Fibroblast of lung (primary cell): ENCODE measurements around the gene TBPL2. TPM values are rescaled to one million over a fixed set of nuclear protein-coding genes. Genes with fewer than 3 reads are reported as not detected.
"Not testable (repeated sequence)": the region's sequence is repeated elsewhere in the genome, so short reads cannot be mapped to it uniquely, and the experiment has no call there.

Experiments
- DNase-seq, 2 donors: peaks; one replicate each; pipeline versions ENCODE4 v3.0.0 to v3.0.0-alpha.2; 2010; ENCODE audit warnings: low read depth in 2 of 2
- H2AFZ ChIP-seq: 2 replicates; pipeline ENCODE4 v1.5.1; 2012; ENCODE audit warnings: low read length, control low read depth, inconsistent platforms
- H3K27ac ChIP-seq: 2 replicates; pipeline ENCODE4 v1.5.1; 2011; ENCODE audit warnings: low read length, control low read depth; ENCODE audit not compliant: insufficient read depth
- H3K27me3 ChIP-seq: 2 replicates; pipeline ENCODE4 v1.5.1; 2011; ENCODE audit warnings: mild to moderate bottlenecking, low read length; ENCODE audit not compliant: control insufficient read depth, insufficient read depth
- H3K36me3 ChIP-seq: 2 replicates; pipeline ENCODE4 v1.5.1; 2011; ENCODE audit warnings: low read length; ENCODE audit not compliant: control insufficient read depth, insufficient read depth
- H3K4me1 ChIP-seq: 2 replicates; pipeline ENCODE4 v1.5.1; 2011; ENCODE audit warnings: low read length; ENCODE audit not compliant: control insufficient read depth, insufficient read depth; ENCODE audit errors: extremely low read depth
- H3K4me2 ChIP-seq: 2 replicates; pipeline ENCODE4 v1.5.1; 2011; ENCODE audit warnings: low read length, control low read depth; ENCODE audit not compliant: insufficient read depth; ENCODE audit errors: extremely low read depth
- H3K4me3 ChIP-seq, 4 experiments: fragments of 200-600 bp in 1 of 4; sonication (generic) in 1 of 4; replicated peaks in 1 of 4; 2 replicates each; pipeline ENCODE4 v1.5.1; 2011 to 2016; ENCODE audit warnings: low read length in 4 of 4, low read depth in 3 of 4, mild to moderate bottlenecking in 3 of 4, control low read depth in 2 of 4, inconsistent platforms in 1 of 4, mixed read lengths in 1 of 4; ENCODE audit not compliant: insufficient read depth in 1 of 4; ENCODE audit errors: control extremely low read depth in 1 of 4
- H3K79me2 ChIP-seq: 2 replicates; pipeline ENCODE4 v1.5.1; 2012; ENCODE audit warnings: mild to moderate bottlenecking, low read length, inconsistent platforms; ENCODE audit not compliant: control insufficient read depth, insufficient read depth
- H3K9ac ChIP-seq: 2 replicates; pipeline ENCODE4 v1.5.1; 2011; ENCODE audit warnings: mild to moderate bottlenecking, low read length, control low read depth; ENCODE audit not compliant: insufficient read depth
- H3K9me3 ChIP-seq: 2 replicates; pipeline ENCODE4 v1.5.1; 2012; ENCODE audit warnings: low read depth, low read length; ENCODE audit not compliant: control insufficient read depth, insufficient read depth
- H4K20me1 ChIP-seq: 2 replicates; pipeline ENCODE4 v1.5.1; 2011; ENCODE audit warnings: low read length; ENCODE audit not compliant: control insufficient read depth, insufficient read depth; ENCODE audit errors: extremely low read depth
- EZH2 ChIP-seq: IDR thresholded peaks from 2 replicates; pipeline ENCODE4 v1.5.1; 2012; ENCODE audit warnings: low read length, control low read depth, mild to moderate bottlenecking; ENCODE audit errors: missing control alignments
- polyA plus RNA-seq, 2 donors: library from polyadenylated mRNA; depleted of rRNA in 1 of 2; stranded (reverse) in 1 of 2; unstranded in 1 of 2; fragments of >200 nt; gene quantifications; 2 replicates each; pipeline ENCODE4 v1.2.1, GENCODE V29; 2011 to 2012; ENCODE audit warnings: missing spikeins in 1 of 2
- total RNA-seq: library from RNA; depleted of rRNA; stranded (reverse); fragments of >200 nt; gene quantifications from 2 replicates; pipeline ENCODE4 v1.2.1, GENCODE V29; 2014
- TF ChIP-seq, protein P1 (sequence below), 2 donors: IDR thresholded peaks in 1 of 2; conservative IDR thresholded peaks in 1 of 2; 1 replicate in 1 of 2; 2 replicates in 1 of 2; pipeline ENCODE4 v1.5.1; 2011 to 2012; ENCODE audit warnings: low read length in 2 of 2, control low read depth in 1 of 2, inconsistent platforms in 1 of 2, low read depth in 1 of 2, mild to moderate bottlenecking in 1 of 2

Gene TBPL2
- total and polyA plus RNA-seq, 2 donors (not counting 1 experiment from before 2014, with no cell fraction given): not detected

DNA sequence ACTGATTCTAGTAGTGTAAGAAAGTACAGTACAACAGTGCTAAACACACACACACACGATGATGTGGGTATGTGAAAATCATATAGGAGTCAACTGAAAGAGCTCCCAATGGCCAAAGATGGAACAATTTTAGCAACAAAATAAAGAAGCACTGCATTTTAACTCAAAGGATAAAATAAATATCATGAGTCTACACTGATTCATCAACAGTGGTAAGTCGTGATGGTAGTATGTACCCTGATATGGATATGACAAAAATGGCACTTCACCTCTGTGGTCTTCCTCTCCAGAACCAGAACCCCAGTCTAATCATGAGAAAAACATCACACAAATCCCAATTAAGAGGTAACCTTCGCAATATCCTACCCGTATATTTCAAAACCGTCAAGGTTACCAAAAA is 41.4 kb upstream of the TBPL2 start:
- no peak overlapping the region for H3K4me3 ChIP-seq
- H3K9ac ChIP-seq: no peak overlapping the region
- no peak overlapping the region for H2AFZ ChIP-seq
- no peak for DNase-seq
- no peaks in the 10 kb centered on the region for H3K27me3 ChIP-seq
- H3K27ac ChIP-seq: no peak overlapping the region
- no peak for TF ChIP-seq EZH2
- TF ChIP-seq, protein P1, sequence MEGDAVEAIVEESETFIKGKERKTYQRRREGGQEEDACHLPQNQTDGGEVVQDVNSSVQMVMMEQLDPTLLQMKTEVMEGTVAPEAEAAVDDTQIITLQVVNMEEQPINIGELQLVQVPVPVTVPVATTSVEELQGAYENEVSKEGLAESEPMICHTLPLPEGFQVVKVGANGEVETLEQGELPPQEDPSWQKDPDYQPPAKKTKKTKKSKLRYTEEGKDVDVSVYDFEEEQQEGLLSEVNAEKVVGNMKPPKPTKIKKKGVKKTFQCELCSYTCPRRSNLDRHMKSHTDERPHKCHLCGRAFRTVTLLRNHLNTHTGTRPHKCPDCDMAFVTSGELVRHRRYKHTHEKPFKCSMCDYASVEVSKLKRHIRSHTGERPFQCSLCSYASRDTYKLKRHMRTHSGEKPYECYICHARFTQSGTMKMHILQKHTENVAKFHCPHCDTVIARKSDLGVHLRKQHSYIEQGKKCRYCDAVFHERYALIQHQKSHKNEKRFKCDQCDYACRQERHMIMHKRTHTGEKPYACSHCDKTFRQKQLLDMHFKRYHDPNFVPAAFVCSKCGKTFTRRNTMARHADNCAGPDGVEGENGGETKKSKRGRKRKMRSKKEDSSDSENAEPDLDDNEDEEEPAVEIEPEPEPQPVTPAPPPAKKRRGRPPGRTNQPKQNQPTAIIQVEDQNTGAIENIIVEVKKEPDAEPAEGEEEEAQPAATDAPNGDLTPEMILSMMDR (conservative IDR thresholded peaks at IDR 0.05 in 1 of 2, IDR thresholded peaks at IDR 0.05 in 1 of 2; ENCODE audit: low read depth in 1 of 2, low read length in 2 of 2): no peak
- H3K4me2 ChIP-seq: no peak overlapping the region
- no peaks in the 10 kb centered on the region for H4K20me1 ChIP-seq
- no peaks in the 10 kb centered on the region for H3K4me1 ChIP-seq
- H3K36me3 ChIP-seq: no peaks in the 10 kb centered on the region
- no peaks in the 10 kb centered on the region for H3K9me3 ChIP-seq
- no peaks in the 10 kb centered on the region for H3K79me2 ChIP-seq

DNA sequence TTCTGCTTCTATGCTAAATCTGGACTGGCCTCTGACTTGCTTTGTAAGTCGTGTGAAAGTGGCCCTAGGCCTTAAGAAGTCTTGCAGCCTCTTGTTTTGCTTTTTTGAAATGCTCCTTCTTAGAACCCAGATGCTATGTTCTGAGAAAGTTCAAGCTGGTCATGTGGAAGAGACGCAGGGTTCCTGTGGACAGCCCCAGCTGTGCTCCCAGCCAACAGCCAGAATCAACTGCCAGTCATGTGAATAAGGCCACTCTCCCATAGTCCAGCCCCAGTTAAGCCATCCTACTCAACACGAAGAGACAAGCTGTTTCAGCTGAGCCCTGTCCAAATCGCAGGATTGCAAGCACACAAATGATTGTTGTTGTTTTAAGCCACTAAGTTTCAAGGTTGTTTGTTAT is 37.3 kb upstream of the TBPL2 start:
- H3K27me3 ChIP-seq: no peaks in the 10 kb centered on the region
- TF ChIP-seq, protein P1 (conservative IDR thresholded peaks at IDR 0.05 in 1 of 2, IDR thresholded peaks at IDR 0.05 in 1 of 2; ENCODE audit: low read depth in 1 of 2, low read length in 2 of 2): no peak
- TF ChIP-seq EZH2: no peak
- H3K79me2 ChIP-seq: no peaks in the 10 kb centered on the region
- DNase-seq: no peak
- H3K4me3 ChIP-seq: no peak overlapping the region
- H3K9ac ChIP-seq: no peak overlapping the region
- H3K27ac ChIP-seq: no peak overlapping the region
- no peaks in the 10 kb centered on the region for H3K9me3 ChIP-seq
- H3K4me2 ChIP-seq: no peak overlapping the region
- H3K4me1 ChIP-seq: no peaks in the 10 kb centered on the region
- no peaks in the 10 kb centered on the region for H4K20me1 ChIP-seq
- H2AFZ ChIP-seq: no peak overlapping the region
- H3K36me3 ChIP-seq: no peaks in the 10 kb centered on the region

DNA sequence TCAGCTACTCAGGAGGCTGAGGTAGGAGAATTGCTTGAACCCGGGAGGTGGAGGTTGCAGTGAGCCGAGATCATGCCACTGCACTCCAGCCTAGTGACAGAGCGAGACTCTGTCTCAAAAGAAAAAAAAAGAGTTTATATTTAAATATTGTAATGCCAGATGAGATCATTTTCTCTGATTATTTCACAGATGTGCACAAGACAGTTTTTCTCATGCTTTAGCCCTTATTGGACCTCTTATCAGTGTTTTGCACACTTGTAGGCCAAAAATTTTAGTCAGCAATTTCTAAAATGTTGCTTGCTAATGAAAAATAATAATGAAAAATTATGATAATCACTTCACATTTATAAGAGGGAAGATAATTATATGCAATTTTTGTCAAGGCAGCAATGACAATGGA is 36.0 kb upstream of the TBPL2 start:
- H3K36me3 ChIP-seq, DNase-seq, H3K9me3 ChIP-seq, H3K79me2 ChIP-seq, H3K4me1 ChIP-seq, H3K9ac ChIP-seq, H2AFZ ChIP-seq, H3K4me2 ChIP-seq, H4K20me1 ChIP-seq, H3K27ac ChIP-seq, H3K4me3 ChIP-seq, H3K27me3 ChIP-seq: not testable (repeated sequence)

DNA sequence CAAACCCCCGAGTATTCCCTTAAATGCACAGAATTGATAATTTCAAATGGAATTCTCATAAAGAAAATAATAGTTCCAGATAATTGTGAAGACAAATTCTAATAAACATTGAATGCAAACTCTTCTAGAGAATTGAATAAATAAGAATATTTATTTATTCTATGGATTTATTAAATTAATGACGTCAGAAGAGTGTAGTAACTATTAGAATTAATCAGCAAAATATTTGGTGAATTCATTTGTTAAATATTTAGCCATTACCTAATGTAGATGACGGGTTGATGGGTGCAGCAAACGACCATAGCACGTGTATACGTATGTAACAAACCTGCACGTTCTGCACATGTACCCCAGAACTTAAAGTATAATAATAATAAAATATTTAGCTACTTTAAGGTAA is 33.4 kb upstream of the TBPL2 start:
- no peak overlapping the region for H3K27ac ChIP-seq
- H2AFZ ChIP-seq: no peak overlapping the region
- no peaks in the 10 kb centered on the region for H3K4me1 ChIP-seq
- no peak for DNase-seq
- H3K36me3 ChIP-seq: no peaks in the 10 kb centered on the region
- no peak overlapping the region for H3K4me2 ChIP-seq
- no peak for TF ChIP-seq EZH2
- TF ChIP-seq, protein P1 (conservative IDR thresholded peaks at IDR 0.05 in 1 of 2, IDR thresholded peaks at IDR 0.05 in 1 of 2; ENCODE audit: low read depth in 1 of 2, low read length in 2 of 2): no peak
- no peaks in the 10 kb centered on the region for H3K27me3 ChIP-seq
- H3K9me3 ChIP-seq: no peaks in the 10 kb centered on the region
- no peaks in the 10 kb centered on the region for H4K20me1 ChIP-seq
- no peak overlapping the region for H3K4me3 ChIP-seq
- no peak overlapping the region for H3K9ac ChIP-seq
- H3K79me2 ChIP-seq: no peaks in the 10 kb centered on the region
